ENCODE results near the gene CAT. TPM values are rescaled to one million over a fixed set of nuclear protein-coding genes. Genes with fewer than 3 reads are reported as not detected.

CAT gene
- total RNA-seq = 100 to 1,000 TPM; 107 to 150 (median 128) TPM

DNA sequence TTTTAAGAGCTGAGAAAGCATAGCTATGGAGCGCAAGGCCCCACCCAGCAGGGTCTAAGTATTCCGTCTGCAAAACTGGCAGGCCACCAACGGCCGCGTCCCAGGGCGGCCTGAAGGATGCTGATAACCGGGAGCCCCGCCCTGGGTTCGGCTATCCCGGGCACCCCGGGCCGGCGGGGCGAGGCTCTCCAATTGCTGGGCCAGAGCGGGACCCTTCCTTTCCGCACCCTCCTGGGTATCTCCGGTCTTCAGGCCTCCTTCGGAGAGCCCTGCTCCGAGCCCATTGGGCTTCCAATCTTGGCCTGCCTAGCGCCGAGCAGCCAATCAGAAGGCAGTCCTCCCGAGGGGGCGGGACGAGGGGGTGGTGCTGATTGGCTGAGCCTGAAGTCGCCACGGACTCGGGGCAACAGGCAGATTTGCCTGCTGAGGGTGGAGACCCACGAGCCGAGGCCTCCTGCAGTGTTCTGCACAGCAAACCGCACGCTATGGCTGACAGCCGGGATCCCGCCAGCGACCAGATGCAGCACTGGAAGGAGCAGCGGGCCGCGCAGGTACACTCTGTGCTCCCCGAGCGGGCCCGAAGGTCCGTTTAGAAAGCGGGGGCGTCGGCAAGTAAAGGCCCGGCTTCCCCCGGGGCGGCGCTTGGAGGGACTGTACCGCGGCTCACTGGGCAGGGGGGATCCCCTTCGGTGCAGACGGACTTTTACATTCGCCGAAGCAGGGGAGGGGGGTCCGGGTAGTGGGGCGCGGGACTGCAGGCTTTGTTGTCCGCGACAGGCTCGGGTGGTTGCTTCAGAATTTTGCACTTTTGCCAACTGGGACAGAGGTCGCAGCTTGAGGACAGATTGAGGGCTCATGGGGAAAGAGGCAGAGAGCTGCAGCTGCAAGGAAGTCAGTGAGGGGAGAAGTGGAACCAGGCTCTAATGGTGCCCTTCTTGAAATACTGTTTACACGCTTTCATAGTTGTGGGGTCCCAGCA, at the start of gene CAT:
CAT (plus strand) TSS at position 406 of the 979 bp plus-strand sequence; CDS start at position 486, 80 bp downstream.
- H3K4me1 ChIP-seq = peaks cover 25 to 50% of the 10 kb centered on the region in 2 donors
- TF ChIP-seq, protein P1, sequence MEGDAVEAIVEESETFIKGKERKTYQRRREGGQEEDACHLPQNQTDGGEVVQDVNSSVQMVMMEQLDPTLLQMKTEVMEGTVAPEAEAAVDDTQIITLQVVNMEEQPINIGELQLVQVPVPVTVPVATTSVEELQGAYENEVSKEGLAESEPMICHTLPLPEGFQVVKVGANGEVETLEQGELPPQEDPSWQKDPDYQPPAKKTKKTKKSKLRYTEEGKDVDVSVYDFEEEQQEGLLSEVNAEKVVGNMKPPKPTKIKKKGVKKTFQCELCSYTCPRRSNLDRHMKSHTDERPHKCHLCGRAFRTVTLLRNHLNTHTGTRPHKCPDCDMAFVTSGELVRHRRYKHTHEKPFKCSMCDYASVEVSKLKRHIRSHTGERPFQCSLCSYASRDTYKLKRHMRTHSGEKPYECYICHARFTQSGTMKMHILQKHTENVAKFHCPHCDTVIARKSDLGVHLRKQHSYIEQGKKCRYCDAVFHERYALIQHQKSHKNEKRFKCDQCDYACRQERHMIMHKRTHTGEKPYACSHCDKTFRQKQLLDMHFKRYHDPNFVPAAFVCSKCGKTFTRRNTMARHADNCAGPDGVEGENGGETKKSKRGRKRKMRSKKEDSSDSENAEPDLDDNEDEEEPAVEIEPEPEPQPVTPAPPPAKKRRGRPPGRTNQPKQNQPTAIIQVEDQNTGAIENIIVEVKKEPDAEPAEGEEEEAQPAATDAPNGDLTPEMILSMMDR (IDR thresholded peaks at IDR 0.05 in 4 of 5, conservative IDR thresholded peaks at IDR 0.05 in 1 of 5) = no peak
- TF ChIP-seq POLR2A (IDR thresholded peaks at IDR 0.05) = peak; percentile 78 to 79
- peak; percentile 98 for DNase-seq

DNA sequence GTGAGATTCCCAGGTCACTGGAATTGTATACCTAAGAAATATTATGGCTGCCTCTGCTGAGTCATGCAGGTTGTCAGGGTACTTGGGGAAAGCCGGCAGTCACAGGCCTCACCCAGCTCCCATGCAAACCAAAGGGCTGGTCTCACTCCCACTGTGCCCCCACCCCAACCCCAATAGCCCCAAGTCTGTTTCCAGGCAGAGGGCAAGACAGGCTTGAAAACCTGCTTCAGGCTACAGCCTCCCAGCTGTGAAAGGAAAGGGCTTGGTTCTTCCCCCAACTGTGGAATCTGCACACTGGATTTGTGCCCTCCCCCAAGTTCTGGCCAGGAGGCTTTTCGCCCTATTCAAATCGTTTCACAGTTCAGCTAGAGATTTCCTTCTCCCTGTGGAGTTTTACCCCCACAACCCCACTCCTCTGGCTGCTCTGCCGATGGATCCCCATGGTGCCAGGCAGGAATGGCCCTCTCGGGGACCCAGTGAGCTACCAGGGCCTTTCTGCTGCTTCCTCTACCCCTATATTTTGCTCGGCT, 43.9 kb upstream of the CAT start:
- in situ Hi-C loops (cut with MboI; ENCODE audit: low sequenced_read_pairs in 4 of 4) = no loop called here
- Histone ChIP-seq H3K9me3 (no peaks in the 10 kb centered on the region), H3K27me3 (no peaks in the 10 kb centered on the region), H3K4me1 (peaks cover 9% of the 10 kb centered on the region in 2 donors), H3K4me3 (no peak overlapping the region), H3K27ac (no peak overlapping the region), H3K36me3 (no peaks in the 10 kb centered on the region)
- TF ChIP-seq POLR2A (IDR thresholded peaks at IDR 0.05) = no peak
- TF ChIP-seq, protein P1 (IDR thresholded peaks at IDR 0.05 in 4 of 5, conservative IDR thresholded peaks at IDR 0.05 in 1 of 5) = no peak
- DNase-seq = no peak
- intact Hi-C loops (cut with DNase I; ENCODE audit: low total_unique reads) = no loop called here
- ATAC-seq = no peak

More for the DNA sequence above, at the start of gene CAT:
- Histone ChIP-seq H3K9me3 (no peaks in the 10 kb centered on the region), H3K36me3 (no peaks in the 10 kb centered on the region), H3K4me3 (peak within 1 kb of the TSS; percentile 85 to 98 (median 89)), H3K27ac (peak within 1 kb of the TSS; percentile 95 to 96 (median 96)), H3K27me3 (no peaks in the 10 kb centered on the region)
- in situ Hi-C loops (cut with MboI; ENCODE audit: low sequenced_read_pairs in 4 of 4) = no loop called here
- intact Hi-C loops (cut with DNase I; ENCODE audit: low total_unique reads) = loop anchor here (1.0 to 10.0 kb wide), 6 partner anchors 30 to 1180 kb away; partner anchors contain the start of genes ABTB2, C11orf91 and NAT10
- peak; percentile 96 for ATAC-seq

DNA sequence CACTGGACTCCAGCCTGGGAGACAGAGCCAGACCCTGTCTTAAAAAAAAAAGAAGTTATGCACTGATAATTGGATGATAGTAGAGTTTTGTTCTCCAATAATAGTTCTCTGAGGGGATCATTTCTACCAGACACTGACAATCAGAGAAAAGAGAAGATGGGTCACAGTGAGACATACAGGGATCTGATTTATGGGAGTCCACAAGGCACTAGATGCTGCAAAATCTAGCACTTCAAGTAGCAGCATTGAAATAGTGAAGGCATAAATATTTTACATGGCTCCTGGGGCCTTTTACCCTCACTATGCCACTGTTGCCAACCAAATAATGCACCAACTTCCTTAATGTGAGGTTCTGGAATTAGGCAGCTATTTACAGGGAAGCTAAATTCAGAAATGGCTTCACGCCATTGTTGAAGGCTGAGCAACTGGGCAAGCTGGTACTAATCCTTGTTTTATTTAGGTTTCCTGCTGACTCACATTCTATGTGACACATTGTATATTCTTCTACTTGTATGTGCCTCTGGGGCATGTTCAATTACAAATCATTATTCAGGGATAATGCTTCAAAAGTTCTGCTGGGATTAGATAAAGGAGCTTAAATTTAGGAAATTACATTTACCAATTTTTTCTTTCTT, 42.7 kb upstream of the CAT start:
- peaks cover 9% of the 10 kb centered on the region in 2 donors for H3K4me1 ChIP-seq
- ATAC-seq = peak in 1 of 2 donors; percentile 86
- in situ Hi-C loops (cut with MboI; ENCODE audit: low sequenced_read_pairs in 4 of 4) = no loop called here
- no peaks in the 10 kb centered on the region for H3K36me3 ChIP-seq
- H3K4me3 ChIP-seq = no peak overlapping the region
- DNase-seq = no peak
- H3K27ac ChIP-seq = peak overlapping the region in 3 of 4 donors; percentile 13 to 48 (median 21)
- H3K9me3 ChIP-seq = no peaks in the 10 kb centered on the region
- no peak for TF ChIP-seq POLR2A (IDR thresholded peaks at IDR 0.05)
- TF ChIP-seq, protein P1 (IDR thresholded peaks at IDR 0.05 in 4 of 5, conservative IDR thresholded peaks at IDR 0.05 in 1 of 5) = no peak
- intact Hi-C loops (cut with DNase I; ENCODE audit: low total_unique reads) = no loop called here
- no peaks in the 10 kb centered on the region for H3K27me3 ChIP-seq

DNA sequence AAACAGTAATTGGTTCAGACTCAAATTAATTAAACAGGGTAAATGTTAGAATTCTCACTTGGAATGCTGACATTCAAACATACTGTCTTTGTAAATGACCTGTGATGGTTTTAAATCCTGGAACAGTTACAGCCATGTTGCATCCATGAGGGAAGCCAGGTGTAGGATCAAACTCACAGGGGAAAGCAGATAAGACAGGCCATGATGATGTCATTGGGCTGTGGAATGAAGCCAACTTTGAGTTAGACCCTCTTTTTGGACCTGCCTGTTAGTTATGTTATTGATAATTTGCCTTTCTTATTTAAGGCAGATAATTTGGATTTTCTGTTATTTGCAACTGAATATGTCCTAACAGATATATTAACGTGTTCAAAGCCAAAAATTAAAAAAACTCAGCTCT, 41.6 kb upstream of the CAT start:
- H3K36me3 ChIP-seq = no peaks in the 10 kb centered on the region
- no peaks in the 10 kb centered on the region for H3K27me3 ChIP-seq
- peaks cover 9% of the 10 kb centered on the region in 2 donors for H3K4me1 ChIP-seq
- no peak for TF ChIP-seq POLR2A (IDR thresholded peaks at IDR 0.05)
- TF ChIP-seq, protein P1 (IDR thresholded peaks at IDR 0.05 in 4 of 5, conservative IDR thresholded peaks at IDR 0.05 in 1 of 5) = no peak
- ATAC-seq (no peak), DNase-seq (no peak)
- no peak overlapping the region for H3K27ac ChIP-seq
- intact Hi-C loops (cut with DNase I; ENCODE audit: low total_unique reads) (no loop called here), in situ Hi-C loops (cut with MboI; ENCODE audit: low sequenced_read_pairs in 4 of 4) (no loop called here)
- no peaks in the 10 kb centered on the region for H3K9me3 ChIP-seq
- no peak overlapping the region for H3K4me3 ChIP-seq

Data from gastrocnemius medialis (tissue), 4 donors.